ENCODE data around the gene LRRC37A2.
"Not testable (repeated sequence)": the region's sequence is repeated elsewhere in the genome, so short reads cannot be mapped to it uniquely, and the experiment has no call there.

Gene LRRC37A2

GRCh38 chr17:46512168-46512567 is at the start of gene LRRC37A2:
LRRC37A2 (plus strand) TSS chr17:46512468; CDS start chr17:46512713, 245 bp downstream.
- H3K27ac ChIP-seq = not testable (repeated sequence)

GRCh38 chr17:46467618-46468017 is 44.6 kb upstream of the LRRC37A2 start:
- H3K27ac ChIP-seq = not testable (repeated sequence)

- not testable (repeated sequence) for H3K27ac ChIP-seq
Measured at GRCh38 chr17:46474489-46474888, 37.8 kb upstream of the LRRC37A2 start.

- H3K27ac ChIP-seq = not testable (repeated sequence)
Measured at GRCh38 chr17:46475583-46475982, 36.7 kb upstream of the LRRC37A2 start.

- H3K27ac ChIP-seq = not testable (repeated sequence)
Measured at GRCh38 chr17:46478823-46479222, 33.4 kb upstream of the LRRC37A2 start.

GRCh38 chr17:46481310-46481709 is 31.0 kb upstream of the LRRC37A2 start:
- not testable (repeated sequence) for H3K27ac ChIP-seq

- not testable (repeated sequence) for H3K27ac ChIP-seq
Measured at GRCh38 chr17:46492021-46492420, 20.2 kb upstream of the LRRC37A2 start.

- not testable (repeated sequence) for H3K27ac ChIP-seq
Measured at GRCh38 chr17:46499437-46500139, 12.7 kb upstream of the LRRC37A2 start.

- not testable (repeated sequence) for H3K27ac ChIP-seq
Measured at GRCh38 chr17:46505896-46506295, 6.4 kb upstream of the LRRC37A2 start.

GRCh38 chr17:46534716-46535115 is 22.4 kb downstream of the LRRC37A2 start:
- H3K27ac ChIP-seq = not testable (repeated sequence)

GRCh38 chr17:46548607-46549006 is 36.3 kb downstream of the LRRC37A2 start:
- not testable (repeated sequence) for H3K27ac ChIP-seq

- not testable (repeated sequence) for H3K27ac ChIP-seq
Measured at GRCh38 chr17:46559155-46559554, 46.9 kb downstream of the LRRC37A2 start.

- H3K27ac ChIP-seq = not testable (repeated sequence)
Measured at GRCh38 chr17:46560048-46560447, 47.8 kb downstream of the LRRC37A2 start.

GRCh38 chr17:46566284-46566683 is 54.0 kb downstream of the LRRC37A2 start:
- not testable (repeated sequence) for H3K27ac ChIP-seq

- H3K27ac ChIP-seq = not testable (repeated sequence)
Measured at GRCh38 chr17:46566980-46567379, 54.7 kb downstream of the LRRC37A2 start.

GRCh38 chr17:46571796-46572195 is 59.5 kb downstream of the LRRC37A2 start:
- not testable (repeated sequence) for H3K27ac ChIP-seq

GRCh38 chr17:46579083-46580075 is 67.1 kb downstream of the LRRC37A2 start, which contains the start of gene ARL17A:
ARL17A (minus strand) TSS chr17:46579691; CDS start chr17:46576322, 3,369 bp downstream.
- not testable (repeated sequence) for H3K27ac ChIP-seq

GRCh38 chr17:46580082-46580481 is 67.8 kb downstream of the LRRC37A2 start:
- H3K27ac ChIP-seq = not testable (repeated sequence)

- not testable (repeated sequence) for H3K27ac ChIP-seq
Measured at GRCh38 chr17:46585444-46585843, 73.2 kb downstream of the LRRC37A2 start.

GRCh38 chr17:46590157-46591146 is 78.2 kb downstream of the LRRC37A2 start, which contains the start of gene NSF:
NSF (plus strand) TSS chr17:46590669; CDS start chr17:46590776, 107 bp downstream.
- not testable (repeated sequence) for H3K27ac ChIP-seq

- H3K27ac ChIP-seq = not testable (repeated sequence)
Measured at GRCh38 chr17:46591332-46591731, 79.1 kb downstream of the LRRC37A2 start.

All from VCaP (cell line).